ENCODE results near the gene VIL1. TPM values are rescaled to one million over a fixed set of nuclear protein-coding genes. Genes with fewer than 3 reads are reported as not detected.

The VIL1 gene
- total and polyA plus RNA-seq, 2 of the 13 experiments (the other 11 are each of a cell fraction or from before 2014, with no cell fraction given), result 287 to 301 TPM

GRCh38 chr2:218444692-218445357 is 25.9 kb downstream of the VIL1 start (continued):
- TF ChIP-seq ZNF205 (CRISPR knock-in tag; IDR thresholded peaks at IDR 0.05) (peak; percentile 88), ZNF564 (CRISPR knock-in tag; IDR thresholded peaks at IDR 0.05) (peak; percentile 93; the same call in 1 of the 2 replicates), HDAC6 (IDR thresholded peaks at IDR 0.05; ENCODE audit: low read depth, low read length) (no peak), ZNF430 (CRISPR knock-in tag; IDR thresholded peaks at IDR 0.05) (peak; percentile 94), ZBTB39 (CRISPR knock-in tag; IDR thresholded peaks at IDR 0.05) (peak; percentile 86), ZNF562 (CRISPR knock-in tag; IDR thresholded peaks at IDR 0.05; ENCODE audit: borderline replicate concordance) (no peak), ZNF670 (CRISPR knock-in tag; IDR thresholded peaks at IDR 0.05; ENCODE audit: borderline replicate concordance) (peak; percentile 89), ZNF276 (CRISPR knock-in tag; IDR thresholded peaks at IDR 0.05; ENCODE audit: low read depth) (peak; percentile 88; the same call in 1 of the 2 replicates), BRF2 (CRISPR knock-in tag; IDR thresholded peaks at IDR 0.05) (peak; percentile 93), FOXA3 (CRISPR knock-in tag; IDR thresholded peaks at IDR 0.05) (peak; percentile 99), ONECUT2 (CRISPR knock-in tag; IDR thresholded peaks at IDR 0.05) (0 out of 2 replicates have a peak, but pooled peaks have one; percentile 4), ZNF644 (CRISPR knock-in tag; IDR thresholded peaks at IDR 0.05; ENCODE audit: low read depth) (peak; percentile 95), SNAPC2 (CRISPR knock-in tag; IDR thresholded peaks at IDR 0.05) (peak; percentile 97), JUNB (CRISPR knock-in tag; IDR thresholded peaks at IDR 0.05; ENCODE audit: borderline replicate concordance) (peak; percentile 48; the same call in 1 of the 2 replicates), KLF9 (CRISPR knock-in tag; IDR thresholded peaks at IDR 0.05; ENCODE audit: low read depth) (no peak), BATF2 (CRISPR knock-in tag; IDR thresholded peaks at IDR 0.05) (no peak), DPF2 (CRISPR knock-in tag; IDR thresholded peaks at IDR 0.05; ENCODE audit: borderline replicate concordance, low read depth) (peak; percentile 97)
- TF ChIP-seq, protein P1, sequence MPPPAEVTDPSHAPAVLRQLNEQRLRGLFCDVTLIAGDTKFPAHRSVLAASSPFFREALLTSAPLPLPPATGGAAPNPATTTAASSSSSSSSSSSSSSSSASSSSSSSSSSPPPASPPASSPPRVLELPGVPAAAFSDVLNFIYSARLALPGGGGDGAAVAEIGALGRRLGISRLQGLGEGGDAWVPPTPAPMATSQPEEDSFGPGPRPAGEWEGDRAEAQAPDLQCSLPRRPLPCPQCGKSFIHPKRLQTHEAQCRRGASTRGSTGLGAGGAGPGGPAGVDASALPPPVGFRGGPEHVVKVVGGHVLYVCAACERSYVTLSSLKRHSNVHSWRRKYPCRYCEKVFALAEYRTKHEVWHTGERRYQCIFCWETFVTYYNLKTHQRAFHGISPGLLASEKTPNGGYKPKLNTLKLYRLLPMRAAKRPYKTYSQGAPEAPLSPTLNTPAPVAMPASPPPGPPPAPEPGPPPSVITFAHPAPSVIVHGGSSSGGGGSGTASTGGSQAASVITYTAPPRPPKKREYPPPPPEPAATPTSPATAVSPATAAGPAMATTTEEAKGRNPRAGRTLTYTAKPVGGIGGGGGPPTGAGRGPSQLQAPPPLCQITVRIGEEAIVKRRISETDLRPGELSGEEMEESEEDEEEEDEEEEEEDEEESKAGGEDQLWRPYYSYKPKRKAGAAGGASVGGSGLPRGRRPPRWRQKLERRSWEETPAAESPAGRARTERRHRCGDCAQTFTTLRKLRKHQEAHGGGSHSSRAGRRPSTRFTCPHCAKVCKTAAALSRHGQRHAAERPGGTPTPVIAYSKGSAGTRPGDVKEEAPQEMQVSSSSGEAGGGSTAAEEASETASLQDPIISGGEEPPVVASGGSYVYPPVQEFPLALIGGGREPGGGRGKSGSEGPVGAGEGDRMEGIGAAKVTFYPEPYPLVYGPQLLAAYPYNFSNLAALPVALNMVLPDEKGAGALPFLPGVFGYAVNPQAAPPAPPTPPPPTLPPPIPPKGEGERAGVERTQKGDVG (CRISPR knock-in tag; IDR thresholded peaks at IDR 0.05; ENCODE audit: borderline replicate concordance), result peak; percentile 91; the same call in 1 of the 2 replicates

All from HepG2 (cell line).